ENCODE measurements around the gene BCAS3. TPM values are rescaled to one million over a fixed set of nuclear protein-coding genes. Genes with fewer than 3 reads are reported as not detected.

BCAS3 gene
- total and polyA plus RNA-seq, 2 donors (not counting 1 experiment from before 2014, with no cell fraction given): 13.9 to 73.4 TPM

DNA sequence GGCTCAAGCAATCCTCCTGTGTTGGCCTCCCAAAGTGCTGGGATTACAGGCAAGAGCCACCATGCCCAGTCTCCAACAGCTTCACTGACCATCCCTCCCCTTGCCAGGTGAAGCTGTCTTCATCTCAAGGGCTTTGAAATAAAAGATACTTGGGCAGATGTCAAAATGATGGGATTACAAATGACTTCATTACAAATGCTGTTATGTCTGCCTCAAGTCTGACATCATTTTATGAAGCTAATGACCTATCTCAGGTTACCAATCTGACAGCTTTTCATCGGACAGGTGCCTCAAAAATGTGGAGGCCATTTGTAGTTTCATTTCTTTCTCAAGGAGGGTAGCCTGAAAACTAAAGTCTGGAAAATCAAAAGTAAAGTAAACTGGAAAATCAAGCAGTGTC lies 398.3 kb downstream of the BCAS3 start:
- H3K9me3 Mint-ChIP-seq (ENCODE audit: insufficient read depth): no peaks in the 10 kb centered on the region
- no peaks in the 10 kb centered on the region for H3K4me1 Mint-ChIP-seq
- H3K4me3 Mint-ChIP-seq: no peak overlapping the region
- Histone ChIP-seq H3K36me3 (replicated peaks in 1 of 2; ENCODE audit: control extremely low read depth in 1 of 2, control insufficient read depth in 1 of 2, extremely low read depth in 1 of 2, insufficient read depth in 2 of 2, low read length in 1 of 2) (peaks cover 0 to 10% of the 10 kb centered on the region in 2 experiments), H3K27me3 (replicated peaks in 1 of 4; ENCODE audit: control extremely low read depth in 1 of 4, control insufficient read depth in 3 of 4, insufficient read depth in 4 of 4, low read length in 3 of 4) (no peaks in the 10 kb centered on the region), H3K9ac (ENCODE audit: low read length) (no peak overlapping the region), H4K20me1 (ENCODE audit: control insufficient read depth, insufficient read depth, low read length, poor library complexity, severe bottlenecking) (no peaks in the 10 kb centered on the region), H2AFZ (ENCODE audit: insufficient read depth, low read depth, low read length, poor library complexity, severe bottlenecking) (no peak overlapping the region), H3K27ac (ENCODE audit: low read length in 2 of 2) (no peak overlapping the region), H3K4me2 (replicated peaks; ENCODE audit: low read depth, low read length, poor library complexity, severe bottlenecking) (no peak overlapping the region), H3K79me2 (ENCODE audit: control insufficient read depth, insufficient read depth, low read length) (no peaks in the 10 kb centered on the region), H3K9me3 (ENCODE audit: control extremely low read depth in 1 of 3, control insufficient read depth in 2 of 3, insufficient read depth in 1 of 3, low read length in 2 of 3) (no peaks in the 10 kb centered on the region), H3K4me1 (ENCODE audit: control insufficient read depth in 2 of 2, insufficient read depth in 2 of 2, low read length in 2 of 2) (no peaks in the 10 kb centered on the region), H3K4me3 (ENCODE audit: control extremely low read depth in 1 of 5, extremely low read depth in 1 of 5, insufficient read depth in 1 of 5, low read depth in 2 of 5, low read length in 4 of 5) (no peak overlapping the region)
- DNase-seq (no peak), ATAC-seq (ENCODE audit: low read depth) (no peak)
- TF ChIP-seq EZH2 (IDR thresholded peaks at IDR 0.05; ENCODE audit: borderline replicate concordance, insufficient read depth, low read depth, low read length, poor library complexity, severe bottlenecking): no peak
- TF ChIP-seq, protein P1, sequence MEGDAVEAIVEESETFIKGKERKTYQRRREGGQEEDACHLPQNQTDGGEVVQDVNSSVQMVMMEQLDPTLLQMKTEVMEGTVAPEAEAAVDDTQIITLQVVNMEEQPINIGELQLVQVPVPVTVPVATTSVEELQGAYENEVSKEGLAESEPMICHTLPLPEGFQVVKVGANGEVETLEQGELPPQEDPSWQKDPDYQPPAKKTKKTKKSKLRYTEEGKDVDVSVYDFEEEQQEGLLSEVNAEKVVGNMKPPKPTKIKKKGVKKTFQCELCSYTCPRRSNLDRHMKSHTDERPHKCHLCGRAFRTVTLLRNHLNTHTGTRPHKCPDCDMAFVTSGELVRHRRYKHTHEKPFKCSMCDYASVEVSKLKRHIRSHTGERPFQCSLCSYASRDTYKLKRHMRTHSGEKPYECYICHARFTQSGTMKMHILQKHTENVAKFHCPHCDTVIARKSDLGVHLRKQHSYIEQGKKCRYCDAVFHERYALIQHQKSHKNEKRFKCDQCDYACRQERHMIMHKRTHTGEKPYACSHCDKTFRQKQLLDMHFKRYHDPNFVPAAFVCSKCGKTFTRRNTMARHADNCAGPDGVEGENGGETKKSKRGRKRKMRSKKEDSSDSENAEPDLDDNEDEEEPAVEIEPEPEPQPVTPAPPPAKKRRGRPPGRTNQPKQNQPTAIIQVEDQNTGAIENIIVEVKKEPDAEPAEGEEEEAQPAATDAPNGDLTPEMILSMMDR (IDR thresholded peaks at IDR 0.05): no peak
- intact Hi-C loops (cut with micrococcal nuclease): no loop called here
- CTCF ChIA-PET: no interaction called here
- no CpG with 5 or more reads among the region's 1 CpG for WGBS (ENCODE audit: insufficient coverage)
- POLR2A ChIA-PET: no interaction called here
- H3K27me3 Mint-ChIP-seq: no peaks in the 10 kb centered on the region
- no peak overlapping the region for H3K27ac Mint-ChIP-seq

GRCh38 chr17:61076621-61077031 lies 399.0 kb downstream of the BCAS3 start:
- H3K4me3 Mint-ChIP-seq: no peak overlapping the region

More at GRCh38 chr17:61076621-61077031, 399.0 kb downstream of the BCAS3 start:
- Histone ChIP-seq H3K79me2 (ENCODE audit: control insufficient read depth, insufficient read depth, low read length) (no peaks in the 10 kb centered on the region), H3K4me2 (replicated peaks; ENCODE audit: low read depth, low read length, poor library complexity, severe bottlenecking) (no peak overlapping the region), H3K4me3 (ENCODE audit: control extremely low read depth in 1 of 5, extremely low read depth in 1 of 5, insufficient read depth in 1 of 5, low read depth in 2 of 5, low read length in 4 of 5) (no peak overlapping the region), H3K27me3 (replicated peaks in 1 of 4; ENCODE audit: control extremely low read depth in 1 of 4, control insufficient read depth in 3 of 4, insufficient read depth in 4 of 4, low read length in 3 of 4) (no peaks in the 10 kb centered on the region), H3K4me1 (ENCODE audit: control insufficient read depth in 2 of 2, insufficient read depth in 2 of 2, low read length in 2 of 2) (no peaks in the 10 kb centered on the region), H3K36me3 (replicated peaks in 1 of 2; ENCODE audit: control extremely low read depth in 1 of 2, control insufficient read depth in 1 of 2, extremely low read depth in 1 of 2, insufficient read depth in 2 of 2, low read length in 1 of 2) (peaks cover 0 to 10% of the 10 kb centered on the region in 2 experiments), H2AFZ (ENCODE audit: insufficient read depth, low read depth, low read length, poor library complexity, severe bottlenecking) (no peak overlapping the region), H3K9me3 (ENCODE audit: control extremely low read depth in 1 of 3, control insufficient read depth in 2 of 3, insufficient read depth in 1 of 3, low read length in 2 of 3) (no peaks in the 10 kb centered on the region), H3K9ac (ENCODE audit: low read length) (no peak overlapping the region), H3K27ac (ENCODE audit: low read length in 2 of 2) (no peak overlapping the region), H4K20me1 (ENCODE audit: control insufficient read depth, insufficient read depth, low read length, poor library complexity, severe bottlenecking) (no peaks in the 10 kb centered on the region)
- no peak for ATAC-seq (ENCODE audit: low read depth)
- POLR2A ChIA-PET: no interaction called here
- no peak for TF ChIP-seq EZH2 (IDR thresholded peaks at IDR 0.05; ENCODE audit: borderline replicate concordance, insufficient read depth, low read depth, low read length, poor library complexity, severe bottlenecking)
- TF ChIP-seq, protein P1 (IDR thresholded peaks at IDR 0.05): no peak
- Mint-ChIP-seq H3K27me3 (no peaks in the 10 kb centered on the region), H3K27ac (no peak overlapping the region), H3K9me3 (ENCODE audit: insufficient read depth) (no peaks in the 10 kb centered on the region), H3K4me1 (no peaks in the 10 kb centered on the region)
- DNase-seq: no peak
- intact Hi-C loops (cut with micrococcal nuclease): no loop called here
- CTCF ChIA-PET: no interaction called here
- WGBS (ENCODE audit: insufficient coverage): 100% methylated on average over 2 of the region's 3 CpGs
